Measurements from ENCODE around the gene DOK4. TPM values are rescaled to one million over a fixed set of nuclear protein-coding genes. Genes with fewer than 3 reads are reported as not detected.

DOK4 gene
- total RNA-seq, 1 experiment from 2014 or later: 122 TPM

DNA sequence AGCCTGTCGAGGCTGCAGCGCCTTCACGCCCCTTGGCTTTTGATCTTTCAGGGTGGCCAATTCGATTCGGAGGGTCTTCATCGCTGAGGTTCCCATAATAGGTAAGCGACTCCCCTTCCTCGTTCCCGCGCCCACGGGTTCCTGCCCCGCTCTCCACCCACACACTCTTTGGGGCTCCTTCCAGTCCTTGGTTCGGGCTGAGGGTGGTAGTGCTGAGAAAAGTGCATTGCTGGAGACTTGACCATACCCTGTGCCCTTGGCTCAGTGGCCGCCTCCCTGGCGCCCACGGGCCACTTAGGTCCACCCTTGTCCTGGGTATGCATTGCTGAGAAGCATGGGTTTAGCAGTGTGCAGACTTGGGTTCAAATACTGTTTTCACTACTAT is 23.3 kb downstream of the DOK4 start:
- Histone ChIP-seq H3K4me1 (0 out of 2 replicates have a peak, but pooled peaks cover 8% of the 10 kb centered on the region), H3K4me3 (ENCODE audit: low read depth, low read length) (peak overlapping the region; percentile 73), H3K27me3 (replicated peaks; ENCODE audit: control insufficient read depth, insufficient read depth, low read length) (no peaks in the 10 kb centered on the region), H3K9me3 (no peaks in the 10 kb centered on the region), H3K36me3 (ENCODE audit: control insufficient read depth, insufficient read depth, low read length) (peaks cover 3% of the 10 kb centered on the region; the same call in 1 of the 2 replicates)
- TF ChIP-seq, protein P1, sequence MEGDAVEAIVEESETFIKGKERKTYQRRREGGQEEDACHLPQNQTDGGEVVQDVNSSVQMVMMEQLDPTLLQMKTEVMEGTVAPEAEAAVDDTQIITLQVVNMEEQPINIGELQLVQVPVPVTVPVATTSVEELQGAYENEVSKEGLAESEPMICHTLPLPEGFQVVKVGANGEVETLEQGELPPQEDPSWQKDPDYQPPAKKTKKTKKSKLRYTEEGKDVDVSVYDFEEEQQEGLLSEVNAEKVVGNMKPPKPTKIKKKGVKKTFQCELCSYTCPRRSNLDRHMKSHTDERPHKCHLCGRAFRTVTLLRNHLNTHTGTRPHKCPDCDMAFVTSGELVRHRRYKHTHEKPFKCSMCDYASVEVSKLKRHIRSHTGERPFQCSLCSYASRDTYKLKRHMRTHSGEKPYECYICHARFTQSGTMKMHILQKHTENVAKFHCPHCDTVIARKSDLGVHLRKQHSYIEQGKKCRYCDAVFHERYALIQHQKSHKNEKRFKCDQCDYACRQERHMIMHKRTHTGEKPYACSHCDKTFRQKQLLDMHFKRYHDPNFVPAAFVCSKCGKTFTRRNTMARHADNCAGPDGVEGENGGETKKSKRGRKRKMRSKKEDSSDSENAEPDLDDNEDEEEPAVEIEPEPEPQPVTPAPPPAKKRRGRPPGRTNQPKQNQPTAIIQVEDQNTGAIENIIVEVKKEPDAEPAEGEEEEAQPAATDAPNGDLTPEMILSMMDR (IDR thresholded peaks at IDR 0.05; ENCODE audit: insufficient read depth in 1 of 2, low read depth in 1 of 2, low read length in 1 of 2, severe bottlenecking in 1 of 2, unreplicated experiment in 1 of 2): no peak
- CTCF ChIA-PET: interaction anchor here (0.6 to 2.8 kb wide), 10 partner anchors 8 to 273 kb away, joined by 3 to 17 read pairs (median 7); partner anchors contain the start of genes CIAPIN1, COQ9 and KATNB1
- H3K36me3 Mint-ChIP-seq (ENCODE audit: insufficient read depth, unreplicated experiment): peaks cover 37% of the 10 kb centered on the region
- DNase-seq: no peak
- no TSS peak for BruUV-seq (replicated peaks)
- peak overlapping the region; percentile 85 for H3K4me3 Mint-ChIP-seq (ENCODE audit: unreplicated experiment)
- H3K27me3 Mint-ChIP-seq (ENCODE audit: insufficient read depth, unreplicated experiment): no peaks in the 10 kb centered on the region
- intact Hi-C loops (cut with micrococcal nuclease; ENCODE audit: unreplicated experiment): loop anchor here (1.0 to 2.0 kb wide), 3 partner anchors 16 to 56 kb away; partner anchors contain the start of genes CIAPIN1 and COQ9
- peak overlapping the region; percentile 92 for H3K27ac Mint-ChIP-seq (ENCODE audit: unreplicated experiment)
- H3K9me3 Mint-ChIP-seq (ENCODE audit: unreplicated experiment): no peaks in the 10 kb centered on the region
- POLR2A ChIA-PET: interaction anchor here (1.2 to 2.3 kb wide), 4 partner anchors 14 to 65 kb away, joined by 3 to 16 read pairs (median 5); partner anchors contain the start of genes CIAPIN1 and COQ9
- no peaks in the 10 kb centered on the region for H3K4me1 Mint-ChIP-seq (ENCODE audit: low read depth, unreplicated experiment)

DNA sequence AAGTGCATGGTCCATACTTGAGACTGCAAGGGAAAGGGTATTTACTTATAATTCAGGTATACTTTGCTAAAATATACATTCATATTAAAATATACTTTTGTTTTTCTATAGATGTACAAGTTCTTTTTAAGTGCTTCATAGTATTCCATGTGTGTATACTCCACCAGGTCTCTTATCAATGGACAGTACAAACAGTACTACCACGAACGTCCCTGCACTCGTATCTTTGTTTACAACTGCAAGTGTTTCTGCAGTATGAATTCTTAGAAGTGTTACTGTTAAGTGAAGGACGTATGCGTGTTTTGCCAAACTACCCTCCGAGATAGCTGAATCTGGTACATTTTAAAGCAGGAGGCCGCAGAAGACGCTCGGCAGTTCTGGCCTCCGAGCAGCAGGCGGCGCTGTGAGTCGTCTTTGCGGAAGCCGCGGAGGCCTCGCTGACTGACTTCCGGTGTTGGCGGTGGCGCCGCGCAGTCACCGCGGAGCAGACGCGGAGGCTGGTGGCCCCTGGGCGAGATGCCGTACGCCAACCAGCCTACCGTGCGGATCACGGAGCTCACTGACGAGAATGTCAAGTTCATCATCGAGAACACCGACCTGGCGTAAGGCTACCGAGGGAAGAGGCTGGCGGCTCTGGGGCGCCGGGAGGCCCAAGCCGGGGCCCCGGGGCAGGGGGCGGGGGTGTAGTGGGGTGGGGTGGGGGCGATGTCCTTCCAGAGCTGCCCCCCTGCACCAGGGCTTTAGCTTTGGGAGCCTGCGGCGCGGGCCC is 23.9 kb downstream of the DOK4 start, which contains the start of gene POLR2C:
Gene POLR2C, plus strand, starts transcription at position 471 of the 769 bp plus-strand sequence. Its CDS starts 46 bp downstream, at position 517.
- Mint-ChIP-seq H3K4me1 (ENCODE audit: low read depth, unreplicated experiment) (no peaks in the 10 kb centered on the region), H3K36me3 (ENCODE audit: insufficient read depth, unreplicated experiment) (peaks cover 31% of the 10 kb centered on the region), H3K9me3 (ENCODE audit: unreplicated experiment) (no peaks in the 10 kb centered on the region), H3K4me3 (ENCODE audit: unreplicated experiment) (peak within 1 kb of the TSS; percentile 85), H3K27me3 (ENCODE audit: insufficient read depth, unreplicated experiment) (no peaks in the 10 kb centered on the region), H3K27ac (ENCODE audit: unreplicated experiment) (peak within 1 kb of the TSS; percentile 92)
- DNase-seq: peak; percentile 88 to 95
- H3K27me3 ChIP-seq (replicated peaks; ENCODE audit: control insufficient read depth, insufficient read depth, low read length): no peaks in the 10 kb centered on the region
- intact Hi-C loops (cut with micrococcal nuclease; ENCODE audit: unreplicated experiment): loop anchor here (1.0 to 2.0 kb wide), 3 partner anchors 15 to 57 kb away; partner anchors contain the start of genes CIAPIN1 and COQ9
- H3K4me1 ChIP-seq: 0 out of 2 replicates have a peak, but pooled peaks cover 8% of the 10 kb centered on the region
- no peaks in the 10 kb centered on the region for H3K9me3 ChIP-seq
- TF ChIP-seq, protein P1 (IDR thresholded peaks at IDR 0.05; ENCODE audit: insufficient read depth in 1 of 2, low read depth in 1 of 2, low read length in 1 of 2, severe bottlenecking in 1 of 2, unreplicated experiment in 1 of 2): peak; percentile 96 to 98
- ChIA-PET POLR2A (interaction anchor here (0.6 to 2.3 kb wide), 8 partner anchors 13 to 239 kb away, joined by 3 to 16 read pairs (median 4); partner anchors contain the start of genes CIAPIN1 and COQ9), CTCF (interaction anchor here (0.6 to 2.8 kb wide), 12 partner anchors 9 to 273 kb away, joined by 3 to 17 read pairs (median 7); partner anchors contain the start of genes CIAPIN1, COQ9 and KATNB1)
- H3K36me3 ChIP-seq (ENCODE audit: control insufficient read depth, insufficient read depth, low read length): peaks cover 5% of the 10 kb centered on the region
- BruUV-seq (replicated peaks): no TSS peak
- H3K4me3 ChIP-seq (ENCODE audit: low read depth, low read length): peak within 1 kb of the TSS; percentile 73

DNA sequence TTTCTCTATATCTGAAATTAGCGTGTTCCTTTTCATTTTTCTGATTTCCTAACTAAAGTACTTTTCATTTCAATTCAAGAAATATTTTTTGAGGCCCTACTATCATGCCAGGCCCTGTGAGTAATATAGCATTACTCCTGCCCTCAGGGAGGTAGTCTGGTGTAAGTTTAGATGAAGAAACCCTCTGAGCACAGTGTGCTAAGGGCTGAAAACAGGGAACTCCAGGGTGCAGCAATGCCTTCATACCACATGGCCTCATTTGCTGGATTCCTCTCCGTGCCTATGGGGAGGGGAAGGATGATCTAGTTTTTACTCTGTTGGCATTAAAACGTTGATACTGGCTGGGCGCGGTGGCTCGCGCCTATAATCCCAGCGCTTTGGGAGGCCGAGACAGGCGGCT is 34.3 kb downstream of the DOK4 start:
- Histone ChIP-seq H3K36me3 (ENCODE audit: control insufficient read depth, insufficient read depth, low read length) (peaks cover 11% of the 10 kb centered on the region), H3K27me3 (replicated peaks; ENCODE audit: control insufficient read depth, insufficient read depth, low read length) (no peaks in the 10 kb centered on the region), H3K4me1 (no peaks in the 10 kb centered on the region), H3K9me3 (no peaks in the 10 kb centered on the region), H3K4me3 (ENCODE audit: low read depth, low read length) (no peak overlapping the region)
- Mint-ChIP-seq H3K9me3 (ENCODE audit: unreplicated experiment) (no peaks in the 10 kb centered on the region), H3K4me1 (ENCODE audit: low read depth, unreplicated experiment) (no peaks in the 10 kb centered on the region), H3K36me3 (ENCODE audit: insufficient read depth, unreplicated experiment) (peaks cover 23% of the 10 kb centered on the region), H3K27me3 (ENCODE audit: insufficient read depth, unreplicated experiment) (no peaks in the 10 kb centered on the region), H3K4me3 (ENCODE audit: unreplicated experiment) (no peak overlapping the region), H3K27ac (ENCODE audit: unreplicated experiment) (no peak overlapping the region)
- ChIA-PET CTCF (no interaction called here), POLR2A (no interaction called here)
- TF ChIP-seq, protein P1 (IDR thresholded peaks at IDR 0.05; ENCODE audit: insufficient read depth in 1 of 2, low read depth in 1 of 2, low read length in 1 of 2, severe bottlenecking in 1 of 2, unreplicated experiment in 1 of 2): no peak
- DNase-seq: no peak
- intact Hi-C loops (cut with micrococcal nuclease; ENCODE audit: unreplicated experiment): no loop called here
- BruUV-seq (replicated peaks): no TSS peak
